IMR-90 (cell line): ENCODE measurements around the gene TBC1D22A. TPM values are rescaled to one million over a fixed set of nuclear protein-coding genes. Genes with fewer than 3 reads are reported as not detected.

Experiments used
- ATAC-seq: fragments of 200-7000 bp; cut with Tn5 transposase; 2 replicates; pipeline ENCODE4 v1.9.1; 2020; ENCODE audit warnings: low read depth, mild to moderate bottlenecking, moderate library complexity
- BruUV-seq: library from RNA; stranded (reverse); fragments of 400-500 nt; replicated peaks from 2 replicates; lab custom pipeline; 2021; lab: Mats Ljungman, UMichigan
- CTCF ChIA-PET: fragments of 300-600 bp; formaldehyde crosslinking; extraction: SDS; loops from one replicate; lab custom pipeline; 2021; ENCODE audit warnings: antibody characterized with exemption; lab: Yijun Ruan, JAX
- POLR2A ChIA-PET: fragments of 300-600 bp; sonication (Branson Sonifier 250); formaldehyde crosslinking; loops from one replicate; lab custom pipeline; 2022; ENCODE audit warnings: antibody characterized with exemption; ENCODE audit not compliant: unreplicated experiment; lab: Charles Lee
- DNase-seq: peaks from one replicate; pipeline ENCODE4 v3.0.0; 2013
- H2AFZ ChIP-seq: replicated peaks from 2 replicates; pipeline ENCODE3; 2013; ENCODE audit warnings: low read length, mild to moderate bottlenecking; ENCODE audit not compliant: poor library complexity
- H2AK5ac ChIP-seq: 2 replicates; pipeline ENCODE4 v1.6.1; 2013; ENCODE audit warnings: low read depth, low read length, inconsistent platforms
- H2AK9ac ChIP-seq: replicated peaks from 2 replicates; pipeline ENCODE3; 2013; ENCODE audit warnings: mild to moderate bottlenecking, low read depth, low read length, moderate library complexity; ENCODE audit not compliant: poor library complexity
- H2BK120ac ChIP-seq: 2 replicates; pipeline ENCODE4 v1.6.1; 2013; ENCODE audit warnings: low read depth, low read length, inconsistent platforms
- H2BK15ac ChIP-seq: 3 replicates; pipeline ENCODE4 v1.6.1; 2013; ENCODE audit warnings: low read depth, low read length, inconsistent platforms
- H2BK20ac ChIP-seq: 2 replicates; pipeline ENCODE4 v1.6.1; 2013; ENCODE audit warnings: low read depth, mild to moderate bottlenecking, inconsistent platforms, low read length, moderate library complexity
- H2BK5ac ChIP-seq: 2 replicates; pipeline ENCODE4 v1.6.1; 2013; ENCODE audit warnings: mild to moderate bottlenecking, low read depth, low read length, inconsistent platforms; ENCODE audit not compliant: poor library complexity, severe bottlenecking
- H3K14ac ChIP-seq: replicated peaks from 2 replicates; pipeline ENCODE4 v1.6.1; 2013; ENCODE audit warnings: low read depth, low read length, inconsistent platforms
- H3K18ac ChIP-seq: 2 replicates; pipeline ENCODE4 v1.6.1; 2013; ENCODE audit warnings: low read depth, low read length, control low read depth
- H3K23ac ChIP-seq: 2 replicates; pipeline ENCODE4 v1.6.1; 2013; ENCODE audit warnings: low read depth, low read length, inconsistent platforms
- H3K27ac ChIP-seq: 2 replicates; pipeline ENCODE4 v1.5.1; 2013; ENCODE audit warnings: mild to moderate bottlenecking, control low read depth, low read length; ENCODE audit not compliant: insufficient read depth
- H3K27me3 ChIP-seq: 2 replicates; pipeline ENCODE4 v1.6.1; 2013; ENCODE audit warnings: low read length; ENCODE audit not compliant: control insufficient read depth, insufficient read depth
- H3K36me3 ChIP-seq: 2 replicates; pipeline ENCODE4 v1.6.1; 2013; ENCODE audit warnings: low read length, mixed read lengths; ENCODE audit not compliant: control insufficient read depth, insufficient read depth
- H3K4ac ChIP-seq: 2 replicates; pipeline ENCODE4 v1.6.1; 2013; ENCODE audit warnings: low read depth, low read length, inconsistent platforms
- H3K4me1 ChIP-seq: 2 replicates; pipeline ENCODE4 v1.6.1; 2013; ENCODE audit warnings: low read length, mixed read lengths; ENCODE audit not compliant: control insufficient read depth, insufficient read depth
- H3K4me2 ChIP-seq: 2 replicates; pipeline ENCODE4 v1.6.1; 2013; ENCODE audit warnings: low read depth, mild to moderate bottlenecking, control low read depth, low read length, moderate library complexity
- H3K4me3 ChIP-seq: 2 replicates; pipeline ENCODE4 v1.5.1; 2013; ENCODE audit warnings: low read depth, mild to moderate bottlenecking, control low read depth, low read length, moderate library complexity; ENCODE audit not compliant: insufficient read depth
- H3K56ac ChIP-seq: 2 replicates; pipeline ENCODE4 v1.6.1; 2013; ENCODE audit warnings: low read length, inconsistent platforms; ENCODE audit not compliant: insufficient read depth; ENCODE audit errors: extremely low read depth
- H3K79me1 ChIP-seq, 2 experiments: 2 replicates each; pipeline ENCODE4 v1.6.1; 2013; ENCODE audit warnings: low read length in 2 of 2, inconsistent platforms in 1 of 2, low read depth in 1 of 2
- H3K9ac ChIP-seq: 2 replicates; pipeline ENCODE4 v1.6.1; 2013; ENCODE audit warnings: low read depth, low read length, control low read depth
- H3K9me1 ChIP-seq: 2 replicates; pipeline ENCODE4 v1.6.1; 2013; ENCODE audit warnings: low read length, inconsistent platforms; ENCODE audit not compliant: insufficient read depth
- H3K9me3 ChIP-seq: 2 replicates; pipeline ENCODE4 v1.6.1; 2013; ENCODE audit warnings: low read length; ENCODE audit not compliant: control insufficient read depth, insufficient read depth
- H4K20me1 ChIP-seq: 2 replicates; pipeline ENCODE4 v1.6.1; 2013; ENCODE audit warnings: low read length, inconsistent platforms; ENCODE audit not compliant: insufficient read depth
- H4K5ac ChIP-seq: 2 replicates; pipeline ENCODE4 v1.6.1; 2013; ENCODE audit warnings: mild to moderate bottlenecking, low read depth, low read length, control low read depth
- H4K8ac ChIP-seq, 2 experiments: 2 replicates each; pipeline ENCODE4 v1.6.1; 2013; ENCODE audit warnings: low read depth in 2 of 2, low read length in 2 of 2, control low read depth in 1 of 2, inconsistent platforms in 1 of 2
- H4K91ac ChIP-seq: 2 replicates; pipeline ENCODE4 v1.6.1; 2013; ENCODE audit warnings: low read depth, low read length, inconsistent platforms; ENCODE audit not compliant: insufficient read depth
- CEBPB ChIP-seq: IDR thresholded peaks from 2 replicates; pipeline ENCODE4 v1.6.1; 2012; ENCODE audit warnings: low read depth, low read length, improper control_type of control experiment
- MAZ ChIP-seq: IDR thresholded peaks from 2 replicates; pipeline ENCODE4 v1.6.1; 2012; ENCODE audit warnings: low read depth, mild to moderate bottlenecking, low read length, improper control_type of control experiment, moderate library complexity, borderline replicate concordance
- NFE2L2 ChIP-seq: fragments of 150-350 bp; IDR thresholded peaks from 2 replicates; pipeline ENCODE4 v1.6.1; 2016; ENCODE audit warnings: low read depth, mild to moderate bottlenecking, low read length
- POLR2A ChIP-seq: IDR thresholded peaks from 2 replicates; pipeline ENCODE4 v1.6.1; 2012; ENCODE audit warnings: mild to moderate bottlenecking, low read depth, low read length
- WGBS, 2 experiments: methylation state at CpG; one replicate each; pipeline versions ENCODE4 v1.1.5 to v1.1.7; 2013; ENCODE audit warnings: missing lambda C conversion rate in 2 of 2; ENCODE audit not compliant: insufficient read length in 1 of 2; ENCODE audit errors: extremely low coverage in 2 of 2; 5-methylcytosine and 5-hydroxymethylcytosine counted together
- dilution Hi-C: fragments of 300-500 bp; cut with HindIII; formaldehyde crosslinking; loops from one replicate; pipeline ENCODE4 v1.14.3; 2018; ENCODE audit warnings: low sequenced_read_pairs; ENCODE audit not compliant: unreplicated experiment
- in situ Hi-C: fragments of 300-500 bp; cut with MboI; formaldehyde crosslinking; loops from 3 replicates; pipeline ENCODE4 v1.14.3; 2019; ENCODE audit warnings: low sequenced_read_pairs, inconsistent platforms, mixed read lengths
- intact Hi-C: fragments of 100-400 bp; cut with micrococcal nuclease; formaldehyde crosslinking; loops from 2 replicates; pipeline ENCODE4 v1.10.0; 2022
- polyA plus RNA-seq, 3 experiments: library from polyadenylated mRNA; depleted of rRNA; stranded (reverse); fragments of >200 nt; gene quantifications; 2 replicates each; pipeline ENCODE4 v1.2.3, GENCODE V29; 2012; ENCODE audit warnings: low replicate concordance in 1 of 3
- total RNA-seq: library from RNA; depleted of rRNA; stranded (reverse); fragments of >200 nt; gene quantifications from 2 replicates; pipeline ENCODE4 v1.2.3, GENCODE V29; 2012

The TBC1D22A gene
- total and polyA plus RNA-seq, 2 of the 4 experiments (the other 2 are of a cell fraction) = 9.0 to 16.7 TPM

DNA sequence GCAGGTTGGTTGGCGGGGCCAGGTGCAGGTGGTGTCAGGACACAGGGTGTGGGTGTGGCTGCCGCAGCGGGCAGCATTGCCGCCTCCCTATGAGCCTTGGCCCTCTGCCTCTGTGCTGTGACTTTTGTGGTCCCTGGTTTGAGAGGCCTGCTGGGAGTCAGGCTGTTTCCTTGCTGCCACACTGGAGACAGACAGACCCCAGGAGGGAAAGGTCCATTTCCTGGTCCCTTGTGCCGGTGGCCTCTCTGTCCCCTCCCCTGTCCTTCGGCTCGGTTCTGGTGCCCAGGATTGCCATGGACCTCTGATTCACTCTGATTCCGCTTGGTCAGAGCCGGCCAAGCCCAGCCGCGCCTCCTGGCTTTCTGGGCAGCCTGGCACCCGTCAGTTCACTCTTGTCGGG lies 196.9 kb downstream of the TBC1D22A start:
- H3K27ac ChIP-seq = no peak overlapping the region
- H3K4me2 ChIP-seq = no peak overlapping the region
- H3K27me3 ChIP-seq = no peaks in the 10 kb centered on the region
- WGBS, 2 experiments = 67% methylated on average over 8 of the region's 13 CpGs; no CpG with 5 or more reads in 1 of the 2 experiments
- H3K36me3 ChIP-seq = no peaks in the 10 kb centered on the region
- no peak overlapping the region for H4K8ac ChIP-seq
- no peak overlapping the region for H2BK5ac ChIP-seq
- H3K4me1 ChIP-seq = no peaks in the 10 kb centered on the region
- H3K9me3 ChIP-seq = no peaks in the 10 kb centered on the region
- dilution Hi-C loops (no loop called here), in situ Hi-C loops (no loop called here), intact Hi-C loops (no loop called here)
- H3K79me1 ChIP-seq = peaks cover 8 to 13% of the 10 kb centered on the region in 2 experiments; a peak in 2 of 4 replicates
- H2BK20ac ChIP-seq = no peak overlapping the region
- BruUV-seq = no TSS peak
- no peak overlapping the region for H3K4ac ChIP-seq
- no peak overlapping the region for H4K5ac ChIP-seq
- no peak overlapping the region for H3K23ac ChIP-seq
- H2BK120ac ChIP-seq = no peak overlapping the region
- H2AK5ac ChIP-seq = no peak overlapping the region
- no peak overlapping the region for H3K56ac ChIP-seq
- no peak overlapping the region for H3K9ac ChIP-seq
- ChIA-PET CTCF (no interaction called here), POLR2A (no interaction called here)
- no peak overlapping the region for H2BK15ac ChIP-seq
- DNase-seq (no peak), ATAC-seq (no peak)
- no peak overlapping the region for H3K14ac ChIP-seq
- TF ChIP-seq MAZ = no peak
- no peak for TF ChIP-seq POLR2A
- no peak for TF ChIP-seq CEBPB
- no peak for TF ChIP-seq NFE2L2
- H4K91ac ChIP-seq = no peak overlapping the region
- H4K20me1 ChIP-seq = peaks cover 4% of the 10 kb centered on the region; the same call in 1 of the 2 replicates
- no peak overlapping the region for H3K4me3 ChIP-seq
- peaks cover 3% of the 10 kb centered on the region; the same call in 1 of the 2 replicates for H3K9me1 ChIP-seq
- no peak overlapping the region for H2AK9ac ChIP-seq
- H3K18ac ChIP-seq = no peak overlapping the region
- H2AFZ ChIP-seq = no peak overlapping the region
